Effector CD4-positive, alpha-beta T cell (primary cell): ENCODE measurements around the gene PFKFB4.

Experiments used
- DNase-seq: peaks from one replicate; pipeline ENCODE4 v3.0.0-alpha.2; 2020

PFKFB4 gene

DNA sequence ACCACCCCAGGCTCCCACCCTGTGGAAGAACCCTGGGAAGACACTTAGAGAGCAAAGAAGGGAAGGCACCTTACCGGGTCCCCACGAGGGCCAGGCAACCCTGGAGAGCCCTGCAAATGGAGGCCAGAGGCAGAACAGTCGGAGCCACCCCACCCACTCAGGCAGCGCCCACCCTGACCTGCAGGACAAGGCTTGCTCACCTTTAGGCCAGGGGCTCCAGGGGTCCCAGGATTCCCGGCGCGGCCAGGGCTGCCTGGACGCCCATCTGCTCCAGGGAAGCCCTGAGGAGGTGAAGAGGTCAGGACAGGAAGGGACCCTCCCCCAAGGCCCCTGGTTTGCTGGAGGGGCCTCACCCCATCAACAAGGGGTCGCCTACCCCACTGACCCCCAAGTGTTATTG lies 28.2 kb upstream of the PFKFB4 start:
- no peak for DNase-seq

GRCh38 chr3:48581621-48582481 lies 25.2 kb upstream of the PFKFB4 start:
- DNase-seq, result no peak

DNA sequence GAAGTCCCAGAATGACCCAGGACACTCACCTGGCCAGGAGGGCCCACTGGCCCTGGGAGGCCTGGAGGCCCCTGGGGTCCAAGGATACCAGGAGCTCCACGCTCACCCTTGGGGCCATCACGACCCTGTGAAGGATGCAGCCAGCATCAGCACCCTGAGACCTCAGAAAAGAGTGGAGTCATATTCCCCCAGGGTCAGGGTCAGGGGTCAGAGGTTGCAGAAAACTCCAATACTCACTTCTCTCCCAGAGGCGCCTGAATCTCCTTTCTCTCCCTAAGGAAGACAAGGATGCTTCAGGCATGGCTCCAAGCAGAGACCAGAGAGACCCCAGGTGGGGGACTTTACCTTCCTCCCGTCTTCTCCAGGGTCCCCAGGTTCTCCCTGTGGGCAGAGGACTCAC lies 20.0 kb upstream of the PFKFB4 start:
- no peak for DNase-seq

DNA sequence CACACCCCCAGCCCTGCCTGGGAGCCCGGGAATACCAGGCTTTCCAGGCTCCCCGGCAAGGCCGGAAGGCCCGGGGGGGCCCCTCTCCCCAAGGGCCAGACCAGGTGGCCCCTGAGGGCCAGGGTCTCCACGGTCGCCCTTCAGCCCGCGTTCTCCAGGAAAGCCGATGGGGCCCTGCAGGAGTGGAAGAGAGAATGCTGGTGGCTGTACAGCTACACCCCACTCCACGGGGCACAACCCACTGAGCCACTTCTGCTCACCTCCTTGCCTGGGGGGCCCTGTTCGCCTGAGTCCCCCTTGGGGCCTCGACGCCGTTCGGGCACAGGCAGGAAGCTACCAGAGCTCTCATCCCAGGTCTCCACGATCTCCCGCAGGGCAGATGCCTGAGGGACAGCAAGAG lies 18.8 kb upstream of the PFKFB4 start:
- DNase-seq, result no peak

DNA sequence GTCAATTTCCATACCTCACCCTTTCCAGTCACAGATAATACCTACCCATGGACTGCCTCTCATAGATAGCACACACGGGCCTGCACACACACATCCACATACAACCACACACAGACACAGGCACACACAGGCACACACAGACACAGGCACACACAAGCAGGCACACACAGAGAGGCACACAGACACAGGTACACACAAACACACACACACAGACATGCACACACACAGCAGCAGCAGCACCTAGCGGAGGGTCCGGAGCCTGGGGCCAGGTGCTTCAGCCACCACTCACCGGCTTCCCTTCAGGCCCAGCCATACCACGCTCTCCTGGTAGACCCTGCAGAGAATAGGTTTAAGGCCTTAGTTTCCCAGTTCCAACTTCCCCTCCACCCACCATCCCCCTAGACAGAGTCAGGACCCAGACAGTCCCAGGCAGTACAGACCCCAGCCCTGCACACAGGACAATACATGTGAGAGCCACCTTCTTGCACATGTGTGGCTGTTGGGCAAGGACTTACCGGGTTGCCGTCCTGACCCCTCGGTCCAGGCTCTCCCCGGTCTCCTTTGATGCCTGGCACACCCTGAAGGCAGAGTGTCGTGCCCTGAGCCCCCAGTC lies 17.5 kb upstream of the PFKFB4 start:
- DNase-seq, result no peak

DNA sequence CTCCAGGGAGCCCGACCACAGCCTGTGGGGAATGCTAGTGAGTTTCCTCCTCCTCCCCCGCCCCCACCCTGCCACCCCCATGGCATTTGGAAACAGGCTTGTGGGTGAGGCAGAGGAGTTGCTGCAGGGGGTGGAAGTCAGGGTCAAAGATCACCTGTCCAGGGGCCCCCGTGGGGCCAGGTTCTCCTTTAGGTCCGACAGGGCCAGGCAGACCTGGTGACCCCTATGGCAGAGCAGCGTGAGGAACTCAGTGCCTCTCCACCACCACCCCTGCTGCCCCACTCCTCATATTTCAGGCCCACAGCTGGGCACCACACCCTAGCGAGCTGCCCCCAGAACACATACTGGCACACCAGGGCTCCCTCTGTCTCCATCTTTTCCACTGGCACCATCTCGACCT lies 15.9 kb upstream of the PFKFB4 start:
- DNase-seq, result no peak

GRCh38 chr3:48571938-48572337 lies 15.3 kb upstream of the PFKFB4 start:
- DNase-seq, result no peak

GRCh38 chr3:48569808-48570450 lies 13.3 kb upstream of the PFKFB4 start:
- DNase-seq, result no peak

DNA sequence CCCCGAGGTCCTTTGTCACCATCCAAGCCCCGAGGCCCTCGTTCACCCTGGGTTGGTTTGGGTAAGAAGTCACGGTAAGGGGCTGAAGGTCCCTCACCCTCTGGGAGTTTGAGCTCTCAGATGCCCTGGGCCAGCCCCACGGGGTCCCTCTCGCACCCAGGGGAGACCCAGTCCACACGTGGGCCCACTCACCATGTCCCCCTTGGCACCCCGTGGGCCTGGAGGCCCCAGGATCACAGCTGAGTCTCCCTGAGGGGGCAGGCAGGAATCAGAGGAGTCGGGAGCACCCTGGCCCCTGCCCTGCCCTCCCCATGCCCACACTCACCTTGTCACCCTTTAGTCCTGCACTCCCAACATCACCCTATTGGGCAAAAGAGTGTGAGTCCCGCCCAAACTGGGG lies 12.8 kb upstream of the PFKFB4 start:
- DNase-seq, result no peak

GRCh38 chr3:48568476-48568875 lies 11.9 kb upstream of the PFKFB4 start:
- DNase-seq, result no peak

GRCh38 chr3:48567500-48567899 lies 10.9 kb upstream of the PFKFB4 start:
- DNase-seq, result no peak

DNA sequence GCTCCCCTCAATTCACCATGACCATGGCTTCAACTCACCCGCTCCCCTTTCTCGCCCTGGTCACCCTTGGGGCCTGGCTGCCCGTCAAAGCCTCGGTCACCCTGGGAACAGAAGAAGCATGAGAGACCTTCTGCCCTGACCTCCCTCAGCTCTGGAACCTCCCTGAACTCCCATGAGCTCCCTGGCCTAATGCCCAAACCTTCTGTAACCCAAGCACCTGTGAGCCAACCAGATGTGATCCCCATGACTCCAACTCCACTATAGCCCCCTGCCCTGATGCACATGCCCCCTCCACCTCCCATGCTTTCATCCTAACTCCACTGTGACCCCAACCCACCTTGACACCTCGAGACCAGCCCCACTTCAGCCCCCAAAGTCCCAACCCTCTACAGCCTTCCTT lies 10.5 kb upstream of the PFKFB4 start:
- DNase-seq, result no peak

DNA sequence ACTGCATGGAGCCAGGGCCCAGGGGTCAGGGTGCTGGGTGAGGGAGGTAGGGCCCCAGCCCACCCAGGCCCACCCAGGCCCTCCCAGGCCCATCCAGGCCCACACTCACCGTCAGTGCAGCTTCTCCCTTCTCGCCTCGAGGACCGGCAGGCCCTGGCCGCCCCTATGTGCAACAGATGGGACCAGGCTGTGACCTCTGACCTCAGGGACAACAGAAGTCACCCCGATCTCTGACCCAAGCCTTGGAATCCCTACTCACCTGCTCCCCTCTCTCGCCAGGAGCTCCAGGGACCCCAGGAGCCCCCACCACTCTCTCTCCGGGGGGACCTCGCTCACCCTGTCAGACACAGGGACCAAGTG lies 9.8 kb upstream of the PFKFB4 start:
- DNase-seq, result no peak

GRCh38 chr3:48565591-48566400 lies 9.2 kb upstream of the PFKFB4 start:
- no peak for DNase-seq

- no peak for DNase-seq
Observed at GRCh38 chr3:48565186-48565585, 8.6 kb upstream of the PFKFB4 start.

GRCh38 chr3:48564667-48565066 lies 8.1 kb upstream of the PFKFB4 start:
- DNase-seq, result no peak

DNA sequence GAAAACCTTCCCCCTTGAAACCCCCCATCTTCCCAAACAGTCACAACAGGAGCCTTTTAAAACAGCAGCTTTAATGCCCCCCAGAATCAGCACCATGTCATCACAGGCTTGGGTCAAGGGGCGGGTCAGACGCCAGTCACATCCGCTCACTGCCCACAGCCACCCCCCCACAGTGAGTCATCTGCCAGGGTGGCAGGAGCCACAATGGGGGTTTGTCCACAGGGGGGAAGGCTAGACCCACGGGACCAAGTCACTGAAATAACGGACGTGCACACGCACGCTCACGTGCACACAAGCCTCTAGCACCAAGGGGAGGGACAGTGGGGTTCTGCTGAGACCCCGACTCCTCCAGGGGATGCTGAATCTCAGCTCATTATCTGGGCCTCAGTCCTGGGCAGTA lies 7.4 kb upstream of the PFKFB4 start:
- DNase-seq, result no peak

DNA sequence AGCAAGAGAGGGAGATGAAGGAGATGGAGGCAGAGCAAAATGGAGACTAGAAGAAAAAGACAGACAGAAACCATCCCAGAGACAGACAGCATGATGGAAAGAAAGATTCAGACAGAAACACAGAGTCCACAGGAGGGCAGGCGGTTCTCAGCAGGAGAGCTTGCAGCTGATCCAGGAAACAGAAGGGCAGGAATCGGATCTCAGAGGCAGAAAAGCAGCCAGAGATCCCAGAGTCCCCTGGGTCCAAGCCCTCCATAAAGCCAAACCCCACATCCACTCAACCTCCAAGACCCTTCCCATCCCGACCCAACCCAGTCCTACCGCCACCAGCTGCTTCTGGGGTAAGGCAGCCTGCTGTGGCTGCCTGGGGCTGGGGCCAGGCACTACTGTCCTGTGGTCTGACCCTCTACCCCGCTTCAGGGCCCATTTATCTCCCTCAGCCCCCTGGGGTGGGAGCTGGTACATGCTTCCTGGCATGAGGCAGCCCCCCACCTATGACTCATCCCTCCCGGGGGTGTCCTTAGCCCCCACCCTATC lies 6.8 kb upstream of the PFKFB4 start, which contains the start of gene UCN2:
TSS of gene UCN2 (minus strand) at position 400 of the 537 bp plus-strand sequence. CDS start 657 bp downstream, outside the sequence.
- no peak for DNase-seq

- DNase-seq, result no peak
Observed at GRCh38 chr3:48562367-48563095, 5.9 kb upstream of the PFKFB4 start.

- no peak for DNase-seq
Observed at GRCh38 chr3:48561045-48561736, 4.6 kb upstream of the PFKFB4 start.

GRCh38 chr3:48560648-48561018 lies 4.0 kb upstream of the PFKFB4 start:
- no peak for DNase-seq
